WTC11 (cell line): ENCODE data around the gene PLCH2.
A peak's percentile ranks its signal among the peaks of the same experiment; 100 is the strongest.

ENCODE experiments used
- MAX ChIP-seq: sonication (generic); formaldehyde crosslinking; IDR thresholded peaks from 2 replicates; pipeline ENCODE4 v1.8.0; 2022; ENCODE audit warnings: mild to moderate bottlenecking, missing genetic modification reagents
- NR1H2 ChIP-seq: sonication (generic); formaldehyde crosslinking; IDR thresholded peaks from 2 replicates; pipeline ENCODE4 v1.9.0; 2021; ENCODE audit warnings: mild to moderate bottlenecking, moderate library complexity, missing genetic modification reagents
- NR3C1 ChIP-seq: sonication (generic); formaldehyde crosslinking; conservative IDR thresholded peaks from 2 replicates; pipeline ENCODE4 v1.8.1; 2023; ENCODE audit warnings: low read depth, mild to moderate bottlenecking, missing genetic modification reagents
- OVOL2 ChIP-seq: fragments of 250-450 bp; sonication (Bioruptor Pico); IDR thresholded peaks from 2 replicates; pipeline ENCODE4 v1.9.0; 2021; ENCODE audit warnings: mild to moderate bottlenecking, borderline replicate concordance
- ZNF512 ChIP-seq: sonication (generic); formaldehyde crosslinking; IDR thresholded peaks from 2 replicates; pipeline ENCODE4 v1.8.1; 2022; ENCODE audit warnings: missing genetic modification reagents, borderline replicate concordance
- TF ChIP-seq, protein P1 (sequence below): sonication (generic); formaldehyde crosslinking; IDR thresholded peaks from 2 replicates; pipeline ENCODE4 v1.8.1; 2022; ENCODE audit warnings: low read depth, mild to moderate bottlenecking, moderate library complexity, missing genetic modification reagents, borderline replicate concordance
- TF ChIP-seq, protein P2 (sequence below): fragments of 200-600 bp; IDR thresholded peaks from 2 replicates; pipeline ENCODE4 v1.8.0; 2022; ENCODE audit warnings: antibody characterized with exemption

- TF ChIP-seq ZNF512 (CRISPR knock-in tag) (no peak), MAX (CRISPR knock-in tag) (no peak), NR3C1 (CRISPR knock-in tag) (no peak), OVOL2 (no peak), NR1H2 (CRISPR knock-in tag) (no peak)
- TF ChIP-seq, protein P1, sequence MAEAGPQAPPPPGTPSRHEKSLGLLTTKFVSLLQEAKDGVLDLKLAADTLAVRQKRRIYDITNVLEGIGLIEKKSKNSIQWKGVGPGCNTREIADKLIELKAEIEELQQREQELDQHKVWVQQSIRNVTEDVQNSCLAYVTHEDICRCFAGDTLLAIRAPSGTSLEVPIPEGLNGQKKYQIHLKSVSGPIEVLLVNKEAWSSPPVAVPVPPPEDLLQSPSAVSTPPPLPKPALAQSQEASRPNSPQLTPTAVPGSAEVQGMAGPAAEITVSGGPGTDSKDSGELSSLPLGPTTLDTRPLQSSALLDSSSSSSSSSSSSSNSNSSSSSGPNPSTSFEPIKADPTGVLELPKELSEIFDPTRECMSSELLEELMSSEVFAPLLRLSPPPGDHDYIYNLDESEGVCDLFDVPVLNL (CRISPR knock-in tag) = 0 out of 2 replicates have a peak, but pooled peaks have one; percentile 22
- TF ChIP-seq, protein P2, sequence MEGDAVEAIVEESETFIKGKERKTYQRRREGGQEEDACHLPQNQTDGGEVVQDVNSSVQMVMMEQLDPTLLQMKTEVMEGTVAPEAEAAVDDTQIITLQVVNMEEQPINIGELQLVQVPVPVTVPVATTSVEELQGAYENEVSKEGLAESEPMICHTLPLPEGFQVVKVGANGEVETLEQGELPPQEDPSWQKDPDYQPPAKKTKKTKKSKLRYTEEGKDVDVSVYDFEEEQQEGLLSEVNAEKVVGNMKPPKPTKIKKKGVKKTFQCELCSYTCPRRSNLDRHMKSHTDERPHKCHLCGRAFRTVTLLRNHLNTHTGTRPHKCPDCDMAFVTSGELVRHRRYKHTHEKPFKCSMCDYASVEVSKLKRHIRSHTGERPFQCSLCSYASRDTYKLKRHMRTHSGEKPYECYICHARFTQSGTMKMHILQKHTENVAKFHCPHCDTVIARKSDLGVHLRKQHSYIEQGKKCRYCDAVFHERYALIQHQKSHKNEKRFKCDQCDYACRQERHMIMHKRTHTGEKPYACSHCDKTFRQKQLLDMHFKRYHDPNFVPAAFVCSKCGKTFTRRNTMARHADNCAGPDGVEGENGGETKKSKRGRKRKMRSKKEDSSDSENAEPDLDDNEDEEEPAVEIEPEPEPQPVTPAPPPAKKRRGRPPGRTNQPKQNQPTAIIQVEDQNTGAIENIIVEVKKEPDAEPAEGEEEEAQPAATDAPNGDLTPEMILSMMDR = no peak
These were observed 9.8 kb upstream of the PLCH2 start for GRCh38 chr1:2466270-2466665.
